UCSD-AML1 (cell line): ENCODE measurements around the gene KRT7.

Experiments used
- DNase-seq: peaks from one replicate; lab custom pipeline; 2025; ENCODE audit not compliant: unreplicated experiment; lab: John Stamatoyannopoulos, UW

Gene KRT7

DNA sequence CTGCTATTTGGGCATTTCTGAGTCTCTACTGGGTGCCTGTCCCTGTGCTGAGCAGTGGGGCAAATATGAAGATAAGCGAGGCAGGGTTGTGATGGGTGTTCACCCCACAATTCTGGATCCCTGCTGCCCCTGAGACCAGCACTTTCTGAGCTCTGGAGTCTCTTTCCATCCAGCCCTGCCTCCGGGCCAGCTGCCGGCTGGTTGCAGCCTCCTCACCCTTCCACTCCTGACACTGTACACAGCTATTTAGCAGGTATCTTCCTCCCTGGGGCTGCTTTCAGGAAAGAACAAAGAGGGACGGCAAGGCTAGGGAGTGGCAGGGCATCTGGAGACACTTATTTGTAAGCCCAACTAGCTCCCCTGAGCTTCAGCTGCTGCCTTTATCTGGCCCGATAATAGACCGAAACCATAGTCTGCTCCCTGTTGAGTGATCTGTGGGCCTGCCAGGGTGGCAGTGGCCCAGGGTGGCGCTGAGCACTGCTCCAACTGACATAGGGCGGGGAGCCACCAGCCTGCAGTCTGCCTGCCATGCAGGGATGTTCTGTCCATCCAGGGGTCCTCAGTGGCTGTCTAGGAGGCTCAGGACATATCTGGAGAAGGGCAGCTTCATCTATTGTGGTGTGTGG lies 33.6 kb upstream of the KRT7 start:
- no peak for DNase-seq

DNA sequence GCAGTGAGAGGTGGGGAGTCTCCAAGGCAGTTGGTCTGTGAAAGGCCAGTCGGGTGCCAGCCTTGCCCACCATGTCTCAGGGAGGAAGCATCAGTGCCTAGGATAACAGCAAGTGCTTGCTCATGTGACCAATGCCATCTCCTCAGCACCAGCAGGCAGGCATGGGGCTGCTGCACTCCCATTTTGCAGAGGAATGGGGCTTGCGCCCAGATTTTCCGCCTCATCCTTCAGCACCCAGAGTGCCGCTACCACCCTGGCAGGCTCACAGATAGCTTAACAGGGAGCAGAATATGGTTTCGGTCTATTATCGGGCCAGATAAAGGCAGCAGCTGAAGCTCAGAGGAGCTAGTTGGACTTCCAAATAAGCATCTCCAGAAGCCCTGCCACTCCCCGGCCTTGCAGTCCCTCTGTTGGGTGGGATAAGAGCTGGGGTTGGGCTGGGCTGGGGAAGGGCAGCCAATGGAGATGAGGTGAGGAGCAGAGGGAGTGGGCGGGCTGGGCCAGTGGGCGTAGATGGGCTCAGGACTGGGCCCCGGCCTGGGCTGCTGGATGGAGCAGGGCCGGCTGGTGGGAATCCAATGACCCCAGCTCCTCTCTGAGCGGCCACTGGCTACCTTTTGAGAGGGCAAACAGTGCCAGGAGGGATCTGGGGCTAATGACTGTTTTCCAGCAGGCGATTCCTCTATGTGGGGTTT lies 32.8 kb upstream of the KRT7 start:
- no peak for DNase-seq

DNA sequence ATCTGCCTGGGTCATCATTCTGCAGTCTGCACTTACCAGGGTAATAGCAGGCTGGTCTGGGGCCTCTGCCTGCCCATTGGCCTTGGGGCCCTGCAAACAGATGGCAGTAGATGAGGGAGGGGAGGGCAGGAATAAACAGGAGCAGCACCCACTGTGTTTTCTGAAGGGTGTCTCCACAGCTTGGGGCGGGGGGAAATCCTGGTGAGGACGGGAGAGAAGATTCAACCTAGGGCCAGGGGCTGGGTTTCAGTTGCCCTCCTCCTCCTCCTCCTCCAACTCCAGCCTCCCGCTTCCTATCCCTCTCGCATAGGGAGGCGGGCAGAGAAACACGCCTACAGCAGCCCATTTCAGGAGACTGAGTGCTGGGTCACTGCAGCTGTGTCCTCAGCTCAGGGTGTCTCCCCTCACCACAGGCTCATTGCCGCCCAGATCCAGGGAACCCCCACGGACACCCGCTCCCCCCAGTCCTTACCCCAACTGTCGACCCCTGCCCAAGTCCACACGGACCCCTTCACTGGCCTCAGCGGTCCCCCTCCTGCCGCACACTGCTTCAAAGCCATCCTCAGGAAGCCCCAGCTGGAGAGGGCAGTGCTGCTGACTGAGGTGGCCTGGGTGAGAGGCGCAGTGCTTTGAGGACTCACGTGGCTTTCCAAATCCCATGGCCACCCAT lies 32.1 kb upstream of the KRT7 start:
- DNase-seq, result no peak

DNA sequence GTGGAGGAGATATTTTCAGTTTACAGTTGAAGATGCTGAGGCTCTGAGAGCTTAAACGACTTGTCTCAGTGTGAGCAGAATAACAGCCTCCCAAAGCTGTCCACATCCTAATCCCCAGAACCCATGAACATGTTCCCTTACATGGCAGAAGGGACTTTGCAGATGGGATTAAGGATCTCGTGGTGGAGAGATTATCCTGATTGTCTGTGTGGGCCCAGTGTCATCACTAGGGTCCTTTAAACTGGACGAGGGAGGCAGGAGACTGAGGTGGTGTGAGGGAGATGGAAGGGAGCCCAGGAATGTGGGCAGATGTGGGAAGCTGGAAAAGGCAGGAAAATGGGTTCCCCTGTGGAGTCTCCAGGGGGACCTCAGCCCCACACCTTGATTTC lies 31.6 kb upstream of the KRT7 start:
- no peak for DNase-seq

DNA sequence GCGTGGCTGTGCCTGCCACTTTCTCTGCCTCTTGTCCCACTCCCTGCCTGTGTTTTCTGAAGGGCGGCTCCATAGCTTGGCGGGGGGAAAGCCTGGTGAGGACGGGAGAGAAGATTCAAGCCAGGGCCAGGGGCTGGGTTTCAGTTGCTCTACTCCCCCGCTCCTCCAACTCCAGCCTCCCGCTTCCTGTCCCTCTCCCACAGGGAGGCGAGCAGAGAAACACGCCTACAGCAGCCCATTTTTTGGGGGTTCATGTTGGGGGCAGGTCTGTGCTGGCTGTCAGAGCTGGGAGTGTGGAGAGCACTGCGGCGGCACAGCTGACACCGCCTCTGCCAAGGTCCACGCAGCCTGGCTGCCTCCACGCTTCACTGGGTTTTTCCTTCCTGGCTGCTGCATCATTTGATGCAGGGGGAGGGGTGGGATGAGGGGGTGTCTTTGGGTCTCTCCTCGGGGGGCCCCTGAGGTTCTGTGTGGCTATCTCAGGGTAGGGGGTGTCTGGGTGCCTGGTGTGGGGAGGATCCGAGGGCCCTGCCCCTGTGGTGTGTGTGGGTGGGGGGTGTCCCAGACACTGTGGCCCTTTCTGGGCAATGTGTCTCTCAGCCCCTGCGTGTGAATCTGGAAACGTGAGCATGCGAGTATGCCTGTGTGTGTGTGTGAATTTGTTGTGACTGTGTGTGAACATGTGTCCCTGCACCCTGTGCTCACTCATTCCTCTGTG lies 30.5 kb upstream of the KRT7 start:
- DNase-seq, result peak; percentile 55

DNA sequence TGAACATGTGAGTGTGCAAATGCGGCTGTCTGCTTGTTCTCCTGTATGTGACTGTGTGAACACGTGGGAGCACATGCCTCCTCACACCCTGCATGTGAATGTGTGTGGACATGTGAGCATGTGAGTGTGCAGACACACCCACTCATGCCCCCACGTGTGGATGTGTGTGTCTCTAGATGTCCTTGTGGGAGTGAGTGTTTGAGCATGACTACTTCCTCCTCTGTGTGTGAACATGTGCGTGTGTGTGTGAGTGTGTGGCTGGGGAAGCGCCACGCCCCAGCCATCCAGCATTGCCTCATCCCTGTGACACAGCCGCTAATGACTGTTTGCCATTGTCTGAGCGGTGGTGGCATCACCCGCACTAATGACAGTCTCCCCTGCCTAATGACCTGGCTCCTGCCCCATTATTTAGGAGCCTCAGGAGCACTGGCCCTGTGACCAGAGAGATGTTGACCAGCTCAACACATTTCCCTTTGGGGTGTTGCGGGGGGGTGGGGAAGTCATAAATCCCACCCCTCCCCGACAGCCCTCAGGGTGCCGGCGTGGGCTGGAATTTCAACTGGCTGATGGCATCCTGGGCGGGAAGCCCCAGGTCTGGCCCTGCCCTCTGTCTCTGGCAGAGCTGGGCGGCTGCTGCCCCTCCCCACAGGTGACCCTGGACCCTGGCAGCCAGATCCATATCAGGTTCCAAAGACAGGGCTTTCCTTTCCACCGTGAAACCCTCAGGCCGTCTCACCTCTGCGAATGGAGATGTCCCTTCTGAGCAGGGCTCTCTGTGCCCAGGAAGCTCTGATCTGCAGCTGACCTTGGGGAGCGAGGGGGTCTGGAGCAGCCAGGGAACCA lies 29.7 kb upstream of the KRT7 start:
- DNase-seq, result peak; percentile 76

DNA sequence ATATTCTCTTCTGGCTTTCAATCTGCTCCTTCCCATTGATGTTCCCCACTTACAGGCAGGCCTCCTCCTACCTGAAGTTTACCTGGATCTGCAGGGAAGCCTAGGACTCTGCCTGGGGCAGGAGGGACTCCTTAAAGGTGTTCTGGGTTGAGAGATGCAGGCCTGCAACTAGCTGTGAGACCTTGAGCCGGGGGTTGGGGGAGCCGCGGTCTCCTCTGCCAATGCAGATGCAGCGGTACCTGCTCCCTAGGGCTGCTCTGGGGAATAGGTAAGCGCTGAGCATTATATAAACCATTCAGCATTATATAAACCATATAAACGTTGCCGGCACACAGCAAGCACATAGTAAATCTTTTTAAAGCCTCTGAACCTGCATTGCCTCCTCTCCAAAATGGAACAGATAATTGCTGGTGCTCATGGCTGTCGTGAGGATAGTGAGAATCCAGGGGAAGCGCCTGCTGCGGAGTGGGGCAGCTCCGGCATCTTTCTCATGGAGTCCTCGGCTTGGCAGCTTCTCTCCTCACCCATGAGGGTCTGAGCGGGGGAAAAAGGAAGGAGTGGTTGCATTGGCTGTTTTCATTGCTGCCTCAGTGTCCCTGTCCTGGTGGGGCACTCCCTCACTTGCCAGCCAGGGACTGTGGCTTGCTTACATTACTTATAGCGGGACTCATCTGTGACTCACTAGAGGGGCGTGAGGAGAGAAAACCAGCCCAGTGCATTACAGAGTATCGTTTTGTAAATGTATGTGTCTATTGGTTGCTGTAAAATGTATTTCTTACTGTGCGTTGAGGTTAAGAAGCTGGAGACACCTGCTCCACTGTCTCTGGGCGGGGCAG lies 28.7 kb upstream of the KRT7 start:
- no peak for DNase-seq

DNA sequence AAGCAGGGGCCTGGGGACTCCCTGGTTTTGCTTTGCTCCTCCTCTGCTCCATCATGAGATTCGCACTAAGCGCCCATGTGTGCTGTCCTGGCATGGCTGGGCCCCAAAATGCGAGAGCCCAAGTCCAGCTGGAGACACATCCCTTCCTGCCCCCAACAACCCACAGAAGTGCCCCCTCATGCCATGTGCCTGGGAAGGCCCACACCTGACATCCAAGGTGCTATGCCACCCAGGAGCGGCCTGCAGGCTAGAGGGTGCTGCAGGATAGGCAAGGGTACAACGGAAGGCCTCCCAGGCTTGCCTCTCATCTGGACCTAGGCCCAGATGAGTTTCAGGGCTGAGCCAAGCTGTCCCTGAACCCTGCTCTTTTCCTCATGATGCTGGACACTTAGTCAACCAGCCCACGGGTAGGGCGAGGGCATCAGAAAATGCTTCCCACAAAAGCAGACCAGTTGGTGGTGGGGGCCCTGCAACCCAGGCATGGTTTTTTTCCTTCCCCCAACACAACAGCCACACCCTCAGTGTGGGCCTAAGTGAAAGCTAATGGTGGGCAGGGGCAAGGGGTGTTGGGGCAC lies 28.0 kb upstream of the KRT7 start:
- no peak for DNase-seq

DNA sequence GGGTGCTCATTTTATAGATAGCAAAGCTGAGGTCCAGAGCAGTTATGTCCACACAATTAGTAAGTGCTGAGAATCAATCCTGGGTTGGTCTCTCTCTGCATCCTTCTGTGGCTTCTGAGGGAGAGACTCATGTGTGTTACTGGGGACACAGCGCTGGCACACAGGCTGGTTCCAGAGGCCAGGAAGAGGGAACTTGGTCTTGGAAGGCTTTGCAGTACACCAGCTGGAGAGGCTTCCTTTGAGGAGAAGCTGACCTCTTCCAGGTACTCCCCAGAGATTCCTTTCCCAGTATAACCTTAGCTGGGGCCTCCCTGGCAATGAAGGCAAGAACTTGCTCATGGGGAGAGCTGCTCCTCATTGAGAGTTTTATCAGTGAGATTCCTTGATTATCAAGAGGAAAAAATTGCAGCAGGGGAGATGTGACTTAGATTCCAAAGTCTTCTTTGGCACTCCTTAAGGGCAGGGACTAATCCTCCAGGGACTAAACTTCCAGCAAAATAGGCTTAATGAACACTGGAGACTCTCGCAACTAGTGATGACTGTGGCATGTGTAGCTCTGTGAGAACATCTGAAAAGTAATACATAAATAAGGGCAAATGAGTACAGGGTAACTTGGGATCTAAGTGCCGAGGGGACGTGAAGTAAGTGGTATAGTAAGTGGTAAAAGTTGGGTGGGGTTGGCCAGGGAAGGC lies 27.3 kb upstream of the KRT7 start:
- DNase-seq, result no peak

DNA sequence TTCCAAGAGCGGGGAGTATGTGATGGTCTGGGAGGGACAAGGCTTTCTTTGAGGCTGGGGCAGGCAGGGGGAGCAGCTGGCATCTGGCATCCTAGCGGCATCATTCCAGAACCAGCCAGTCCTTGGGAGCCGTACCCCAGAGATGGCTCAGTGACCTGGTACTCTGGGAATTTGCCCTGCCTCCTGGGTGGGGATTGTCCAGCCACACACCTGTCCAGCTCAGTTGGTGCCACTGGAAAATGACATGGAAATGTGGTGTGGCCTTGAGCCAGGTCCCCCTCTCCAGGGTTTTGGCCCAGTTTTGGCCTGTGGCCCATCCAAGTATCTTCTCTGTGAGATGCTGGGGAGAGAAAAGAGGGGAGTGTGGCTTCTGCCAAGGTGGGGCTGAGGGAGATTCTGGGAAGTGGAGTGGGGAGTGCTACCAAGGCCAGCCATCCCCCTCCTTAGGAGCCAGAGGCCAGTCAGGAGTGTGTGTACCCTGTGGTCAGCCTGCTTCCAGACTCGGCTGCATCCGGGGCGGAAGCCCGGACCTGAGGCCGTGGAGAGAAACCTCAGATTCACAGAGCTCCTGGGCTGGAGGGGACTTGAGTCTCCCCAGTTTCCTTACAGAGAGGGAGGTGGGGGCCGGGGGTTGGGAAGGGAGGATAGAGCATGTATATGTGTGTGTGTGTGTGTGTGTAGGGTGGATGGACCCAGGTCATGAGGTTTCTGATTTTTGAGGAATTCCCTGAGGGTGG lies 26.6 kb upstream of the KRT7 start:
- DNase-seq, result no peak

DNA sequence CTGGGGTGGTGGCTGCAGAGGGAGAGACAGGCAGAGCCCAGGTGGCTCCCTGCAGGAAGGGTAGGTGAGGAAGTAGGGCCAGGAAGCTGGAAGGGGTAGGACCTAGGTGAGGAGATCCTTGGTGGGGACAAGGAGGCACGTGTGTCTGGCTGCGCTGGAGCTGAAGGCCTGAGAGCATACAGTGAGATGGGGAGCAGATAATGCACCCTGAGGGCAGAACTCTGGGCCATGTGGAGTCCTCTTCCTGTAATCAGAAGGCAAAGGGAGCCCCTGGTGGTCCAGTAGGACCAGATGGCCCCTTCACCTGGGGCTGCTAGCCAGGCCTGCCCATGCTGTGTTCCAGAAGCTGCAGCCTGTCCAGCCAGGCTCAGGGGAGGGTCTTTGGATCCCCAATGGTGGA lies 25.9 kb upstream of the KRT7 start:
- no peak for DNase-seq

DNA sequence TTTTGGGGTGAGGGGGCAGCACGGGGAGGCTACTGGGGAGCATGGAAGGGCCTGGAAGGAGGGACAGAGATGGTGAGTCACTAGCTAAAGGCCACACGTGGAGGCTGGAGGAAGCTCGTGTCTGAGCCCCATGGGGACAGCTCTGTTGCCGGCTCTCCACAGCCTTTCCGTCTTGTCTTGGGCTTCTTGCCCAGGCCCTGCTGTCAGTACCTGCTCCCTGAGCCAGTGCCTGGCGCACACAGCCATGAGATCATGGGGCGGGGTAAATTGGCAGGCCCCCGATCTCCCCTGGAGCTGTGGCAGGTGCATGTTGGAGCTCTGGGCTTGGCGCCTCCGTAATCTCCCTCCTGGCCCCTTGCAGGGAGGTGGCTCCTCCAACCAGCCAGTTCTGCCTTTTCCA lies 25.1 kb upstream of the KRT7 start:
- peak; percentile 40 for DNase-seq

DNA sequence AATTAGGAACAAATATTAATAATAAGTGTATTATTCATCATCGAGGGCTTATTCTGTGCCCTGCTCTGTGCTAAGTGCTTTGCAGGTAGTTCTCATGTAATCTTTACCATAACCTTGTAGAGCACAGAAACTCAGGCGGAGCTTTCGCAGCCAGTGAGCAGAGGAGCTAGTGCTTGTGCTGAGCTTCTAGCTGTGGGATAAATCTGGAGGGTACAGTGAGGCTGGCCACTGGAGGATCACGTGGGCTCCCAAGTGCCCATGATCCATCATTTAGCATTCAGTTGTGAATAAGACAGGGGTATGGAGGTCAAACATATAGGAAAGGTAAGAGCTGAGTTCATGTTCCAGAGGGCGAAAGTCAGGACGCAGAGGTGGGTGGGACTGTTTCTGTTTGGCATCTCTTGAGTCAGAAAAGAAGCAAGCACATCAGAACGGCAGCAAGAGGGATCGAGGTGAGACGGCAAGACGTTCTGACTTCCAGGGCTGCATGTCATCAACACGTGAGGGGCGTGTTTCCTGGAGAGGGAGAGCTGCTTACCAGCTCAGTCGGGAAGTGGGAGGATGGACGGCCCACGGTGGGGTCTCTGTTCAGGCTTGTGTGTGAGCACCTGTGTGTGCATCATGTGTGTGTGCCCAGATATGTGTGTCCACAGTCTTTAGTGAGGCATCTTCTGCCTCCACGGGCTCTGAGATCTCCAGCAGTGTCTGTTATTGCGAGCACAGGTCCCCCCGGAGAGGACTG lies 24.4 kb upstream of the KRT7 start:
- DNase-seq, result no peak

DNA sequence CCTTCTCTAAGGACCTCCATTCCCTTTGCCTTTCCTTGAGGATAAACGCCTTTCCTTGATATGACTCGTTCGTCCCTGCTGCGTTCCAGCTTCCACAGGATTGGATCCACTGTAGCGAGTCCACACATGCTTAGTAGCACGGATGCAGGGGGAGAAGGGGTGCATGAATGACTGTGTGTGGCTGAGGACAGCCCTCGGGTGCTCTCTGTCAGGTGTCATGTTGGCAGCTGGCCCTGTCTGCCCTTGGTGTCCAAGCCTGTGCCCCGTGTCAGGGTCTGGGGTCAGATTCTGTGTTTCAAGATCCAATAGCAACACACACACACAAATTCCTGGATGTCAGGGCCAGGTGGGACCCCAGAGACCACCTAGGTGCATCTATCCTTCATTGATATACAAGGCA lies 23.7 kb upstream of the KRT7 start:
- no peak for DNase-seq

DNA sequence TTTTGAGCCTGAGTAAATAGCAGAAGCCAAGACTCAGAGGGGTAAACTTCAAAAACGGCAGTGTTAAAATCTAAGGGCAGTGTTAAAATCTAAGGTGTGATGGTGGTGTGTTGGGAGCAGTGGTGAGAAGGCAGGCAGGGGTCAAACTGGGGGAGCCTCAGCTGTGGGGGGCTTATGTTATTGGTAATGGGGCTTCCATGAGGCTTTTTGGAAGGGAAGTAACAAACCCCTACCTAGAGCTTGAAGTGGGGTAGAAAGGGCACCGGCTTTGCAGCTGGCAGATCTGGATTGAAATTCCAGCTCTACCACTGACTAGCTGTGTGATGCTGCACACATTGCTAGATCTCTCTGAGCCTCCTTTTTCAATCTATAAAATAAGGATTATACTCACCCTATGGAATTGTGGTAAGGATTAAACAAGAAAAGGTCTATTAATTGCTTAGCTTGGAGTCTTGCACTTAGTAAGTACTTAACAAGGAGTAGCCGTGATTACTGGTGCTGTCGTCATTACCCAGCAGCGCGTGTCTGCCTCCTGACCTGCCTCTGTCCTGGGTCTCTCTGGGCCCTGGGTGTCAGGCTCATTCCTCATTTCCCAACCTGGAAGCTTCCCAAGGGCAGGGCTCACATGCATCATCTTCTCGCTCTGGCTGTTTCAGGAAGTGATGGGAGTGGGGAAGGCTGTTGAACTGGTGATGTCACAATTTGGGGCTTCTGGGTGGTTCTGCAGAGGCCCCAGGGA lies 22.7 kb upstream of the KRT7 start:
- DNase-seq, result no peak

DNA sequence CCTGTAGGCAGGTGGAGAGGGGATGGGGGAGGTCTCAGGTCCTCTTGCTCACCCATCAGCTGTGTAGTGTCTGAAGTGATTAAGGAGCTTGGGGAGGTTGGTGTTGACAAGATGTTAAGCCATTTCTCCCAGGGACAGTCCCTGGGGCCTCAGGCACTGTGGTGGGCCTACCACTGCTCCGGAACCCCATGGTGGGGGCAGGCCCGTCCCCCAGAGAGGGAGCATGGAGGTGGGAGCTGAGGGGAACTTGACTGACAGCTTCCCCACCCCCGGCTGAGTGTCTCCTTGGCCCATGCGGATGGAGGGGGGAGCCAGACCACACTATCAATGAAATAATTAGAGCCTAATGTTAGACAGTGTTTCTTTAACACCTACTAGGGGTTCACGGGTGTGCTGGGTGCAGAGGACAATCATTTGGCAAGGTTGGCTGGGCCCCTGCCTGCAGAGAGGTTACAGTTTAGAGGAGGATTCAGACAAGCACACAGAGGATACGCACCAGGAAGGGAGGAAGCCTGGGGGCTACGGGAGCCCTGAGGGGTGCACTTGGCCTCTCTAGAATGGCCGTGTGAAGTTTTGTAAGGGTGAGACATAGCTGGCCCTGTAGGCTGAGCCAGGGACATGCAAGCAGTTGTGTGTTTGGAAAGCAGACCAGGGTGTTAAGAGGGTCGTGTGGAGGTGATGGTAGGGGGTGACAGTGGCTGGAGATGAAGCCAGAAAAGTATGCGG lies 22.0 kb upstream of the KRT7 start:
- no peak for DNase-seq
